SKM-1 treated with dmso at 0.1 percent for 144 hours (cell line): ENCODE results near the gene RBMS3.

Experiments
- DNase-seq: peaks from one replicate; lab custom pipeline; 2025; ENCODE audit not compliant: unreplicated experiment; lab: John Stamatoyannopoulos, UW

The RBMS3 gene

DNA sequence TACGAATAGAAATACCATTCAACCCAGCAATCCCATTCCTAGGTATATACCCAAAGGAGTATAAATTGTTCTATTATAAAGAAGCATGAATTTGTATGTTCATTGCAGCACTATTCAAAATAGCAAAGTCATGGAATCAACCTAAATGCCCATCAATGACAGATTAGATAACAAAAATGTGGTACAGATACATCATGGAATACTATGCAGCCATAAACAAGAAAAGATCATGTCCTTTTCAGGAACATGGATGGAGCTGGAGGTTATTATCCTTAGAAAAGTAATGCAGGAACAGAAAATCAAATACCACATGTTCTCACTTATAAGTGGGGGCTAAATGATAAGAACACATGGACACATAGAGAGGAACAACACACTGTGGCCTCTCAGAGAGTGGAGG, 571.9 kb downstream of the RBMS3 start:
- DNase-seq, result no peak

GRCh38 chr3:29853841-29854397, 573.0 kb downstream of the RBMS3 start:
- no peak for DNase-seq

DNA sequence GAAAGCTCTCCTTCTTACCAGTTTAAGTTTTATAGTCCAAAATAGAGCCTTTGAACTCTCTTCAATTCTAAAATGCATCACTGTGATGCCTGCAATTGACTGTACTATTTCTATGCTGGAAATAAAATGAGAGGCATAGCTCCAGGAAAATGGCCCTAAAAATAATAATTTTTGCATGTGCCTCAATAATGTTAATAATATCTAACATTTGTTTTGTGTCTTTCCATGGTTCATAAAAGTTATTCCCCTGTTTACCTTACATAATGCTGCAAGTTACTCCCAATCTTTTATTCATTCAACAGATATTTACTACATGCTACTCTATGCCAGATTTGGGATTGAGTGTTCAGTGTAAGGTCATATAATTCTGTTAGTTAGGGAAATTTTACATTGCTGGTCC, 574.0 kb downstream of the RBMS3 start:
- no peak for DNase-seq

DNA sequence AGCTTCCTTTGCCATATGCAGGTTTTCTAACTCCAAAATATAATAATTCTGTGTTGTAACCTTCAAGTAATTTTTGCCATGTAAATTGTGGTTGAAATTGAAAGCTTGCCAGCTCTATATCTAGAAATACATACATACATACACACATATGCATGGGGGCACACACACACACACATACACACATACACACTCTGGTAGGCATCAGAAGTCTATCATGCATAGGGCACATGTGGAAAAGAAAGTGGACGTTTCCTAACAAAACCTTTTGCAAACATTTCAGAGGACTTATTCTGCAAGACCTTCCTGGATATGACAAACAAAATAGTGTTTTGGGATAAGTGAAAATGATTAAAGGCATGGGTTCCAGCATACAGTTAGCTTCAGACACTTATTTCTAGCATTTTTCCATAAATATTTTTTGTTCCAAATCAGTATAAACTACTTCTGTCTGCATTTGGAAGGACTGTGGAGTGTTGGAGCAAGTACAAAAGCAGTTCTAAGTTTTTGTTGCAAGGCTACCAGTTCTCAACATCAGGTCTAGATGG, 578.9 kb downstream of the RBMS3 start:
- no peak for DNase-seq

- no peak for DNase-seq
Observed at GRCh38 chr3:29864809-29865208, 583.9 kb downstream of the RBMS3 start.

GRCh38 chr3:29868543-29869101, 587.8 kb downstream of the RBMS3 start:
- no peak for DNase-seq

- no peak for DNase-seq
Observed at GRCh38 chr3:29870136-29870535, 589.3 kb downstream of the RBMS3 start.

- no peak for DNase-seq
Observed at GRCh38 chr3:29871087-29871486, 590.2 kb downstream of the RBMS3 start.

DNA sequence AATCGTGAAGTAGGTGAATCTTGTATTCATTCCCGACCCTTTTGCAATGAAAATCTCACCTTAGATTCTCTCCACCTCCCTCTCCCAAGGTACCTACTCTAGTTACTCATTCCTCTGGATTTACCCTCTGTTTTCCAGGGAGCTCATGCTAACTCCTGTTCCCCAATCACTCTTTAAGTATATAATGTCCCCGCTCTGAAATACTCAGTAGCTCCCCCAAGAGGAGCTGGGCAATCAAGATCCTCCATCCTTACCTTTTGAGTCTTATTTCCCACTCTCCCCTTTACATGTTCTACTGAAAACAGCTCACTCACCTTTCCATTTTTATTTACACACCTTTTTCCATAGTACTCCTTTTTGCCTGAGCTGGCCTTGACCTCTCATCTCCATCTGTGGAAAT, 599.9 kb downstream of the RBMS3 start:
- no peak for DNase-seq

- DNase-seq, result no peak
Observed at GRCh38 chr3:29887451-29887850, 606.6 kb downstream of the RBMS3 start.

DNA sequence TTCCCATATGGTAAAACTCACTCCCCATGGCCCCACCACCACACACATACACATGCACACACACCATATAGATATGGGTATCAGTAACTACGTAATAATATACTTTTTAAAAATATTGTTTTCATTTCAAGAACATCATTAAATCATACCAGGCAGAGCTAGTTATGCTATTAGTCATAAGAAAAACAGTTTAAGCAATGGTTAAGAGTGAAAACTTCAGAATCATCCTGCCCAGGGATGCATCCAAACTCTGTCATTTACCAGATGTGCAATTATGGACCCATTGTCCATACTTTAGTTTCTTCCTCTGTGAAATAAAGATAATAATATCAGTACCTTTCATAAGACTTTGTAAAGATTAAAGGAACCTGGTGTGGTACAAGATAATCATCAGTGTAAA, 608.3 kb downstream of the RBMS3 start:
- DNase-seq, result no peak

DNA sequence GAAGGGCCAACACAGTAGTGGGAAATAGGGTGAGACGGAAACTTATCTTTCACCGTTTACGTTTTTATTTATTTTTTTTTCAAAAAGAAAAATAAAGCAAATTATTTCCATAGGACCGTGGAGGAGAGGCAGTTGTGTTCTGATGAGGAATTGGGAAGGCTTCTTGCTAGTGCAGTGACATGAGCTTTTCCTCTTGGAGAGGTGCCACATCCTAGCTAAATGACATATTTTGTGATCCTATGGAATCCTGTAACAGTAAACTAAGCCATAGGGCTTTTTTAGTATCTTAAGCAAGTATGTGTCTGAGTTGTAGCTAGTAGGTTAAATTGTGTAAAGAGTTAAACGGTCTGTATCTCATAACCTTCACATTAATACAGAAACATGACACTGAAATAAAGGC, 609.9 kb downstream of the RBMS3 start:
- no peak for DNase-seq

- DNase-seq, result no peak
Observed at GRCh38 chr3:29892976-29893554, 612.2 kb downstream of the RBMS3 start.

GRCh38 chr3:29896856-29897255, 616.0 kb downstream of the RBMS3 start:
- DNase-seq, result no peak

- DNase-seq, result no peak
Observed at GRCh38 chr3:29898171-29898965, 617.5 kb downstream of the RBMS3 start.

DNA sequence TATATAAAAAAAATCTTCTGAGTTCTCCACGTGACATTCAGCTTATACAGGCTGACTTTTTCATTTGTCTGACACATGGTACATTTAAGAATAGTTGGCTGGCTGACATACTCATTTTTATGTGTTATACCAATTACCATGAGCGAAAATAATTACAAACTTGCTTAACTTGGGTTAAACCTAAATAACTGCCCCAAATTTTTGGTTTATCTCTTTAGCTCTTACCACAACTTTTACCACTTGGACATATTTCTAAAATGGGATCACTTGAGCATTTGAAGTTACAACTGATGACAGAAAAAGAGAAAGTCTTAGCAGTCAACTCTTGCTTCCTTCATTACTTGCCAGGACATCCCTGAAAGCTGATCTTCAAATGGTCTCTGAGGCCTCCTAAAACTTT, 618.1 kb downstream of the RBMS3 start:
- DNase-seq, result no peak

GRCh38 chr3:29901097-29901496, 620.2 kb downstream of the RBMS3 start:
- no peak for DNase-seq

DNA sequence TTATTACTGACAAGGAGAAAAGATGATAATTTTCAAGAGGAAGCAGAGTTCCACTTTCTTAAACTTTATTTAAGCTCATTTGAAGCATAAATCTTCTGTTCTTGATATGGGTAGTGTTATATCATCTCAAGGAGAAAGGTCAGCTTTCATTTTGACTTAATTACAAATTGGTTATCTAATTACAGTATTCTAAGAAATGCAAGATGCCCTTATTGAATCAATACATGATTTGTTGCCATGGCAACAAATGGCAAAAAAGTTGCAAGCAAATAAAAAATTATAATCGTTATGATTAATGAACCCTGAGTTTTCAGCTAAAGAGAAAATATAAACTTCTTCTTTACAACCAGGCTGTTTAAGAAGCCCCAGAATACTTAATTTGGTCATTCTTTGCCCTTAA, 622.7 kb downstream of the RBMS3 start:
- DNase-seq, result no peak

DNA sequence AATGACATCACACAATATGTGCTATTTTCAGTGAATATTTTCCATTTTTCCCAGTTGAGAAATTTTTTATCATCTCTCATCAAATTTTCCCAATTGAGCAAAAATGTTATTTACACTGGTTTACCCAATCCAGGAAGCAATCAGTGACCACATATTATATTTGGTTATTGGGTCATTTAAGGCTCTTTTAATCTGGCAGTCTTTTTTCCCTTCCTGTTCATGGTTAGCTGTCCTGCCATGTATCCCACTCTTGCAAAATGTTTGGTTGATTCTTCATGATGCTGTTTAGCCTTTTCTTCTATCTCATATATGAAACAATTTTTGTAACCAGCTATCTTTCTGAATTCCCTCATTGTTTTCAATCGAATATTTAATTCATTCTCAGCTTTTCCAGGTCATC, 626.0 kb downstream of the RBMS3 start:
- no peak for DNase-seq

DNA sequence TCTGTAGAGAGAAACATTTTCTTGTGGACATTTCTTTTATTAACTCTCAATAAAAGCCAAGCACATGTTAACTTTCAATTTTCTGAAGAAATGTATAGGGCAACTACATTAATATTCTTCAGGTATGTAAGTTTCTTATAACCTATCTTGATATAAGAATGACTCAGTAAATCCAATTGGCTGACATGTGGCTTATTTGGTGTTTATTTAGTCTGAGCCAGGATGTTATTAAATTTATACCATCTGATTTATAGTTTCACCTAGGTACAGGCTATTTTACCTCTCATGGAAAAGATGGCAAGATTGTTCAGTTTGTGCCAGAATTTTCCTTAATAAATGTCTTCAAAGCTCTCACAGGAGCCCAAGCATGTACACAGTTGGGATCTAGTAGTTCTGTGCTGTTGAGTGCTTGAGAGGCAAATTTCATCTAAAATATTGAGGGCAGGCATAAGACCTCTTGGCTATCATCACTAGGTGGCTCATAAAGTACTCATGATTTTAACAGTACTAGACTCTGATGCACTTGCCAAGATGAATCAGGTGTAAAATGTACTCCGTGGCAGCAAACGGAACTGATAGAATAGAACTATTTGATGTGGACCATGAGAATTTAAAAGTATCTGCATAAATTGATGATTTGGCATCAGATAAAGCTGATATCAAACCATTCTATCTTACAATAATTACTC, 631.9 kb downstream of the RBMS3 start:
- DNase-seq, result no peak

- DNase-seq, result no peak
Observed at GRCh38 chr3:29914861-29915524, 634.1 kb downstream of the RBMS3 start.
